Measurements from ENCODE around the gene TMEM59L. TPM values are rescaled to one million over a fixed set of nuclear protein-coding genes. Genes with fewer than 3 reads are reported as not detected.

Gene TMEM59L
- total RNA-seq, 2 donors from 2014 or later: 0.66 to 2.1 TPM

- H3K27ac ChIP-seq: peak overlapping the region; percentile 82 to 97 (median 96)
- no peaks in the 10 kb centered on the region for H3K9me3 ChIP-seq
- H3K4me3 ChIP-seq: peak overlapping the region in 1 of 2 donors; percentile 78
- H3K36me3 ChIP-seq (replicated peaks in 1 of 2; ENCODE audit: insufficient read depth in 1 of 2, low read depth in 2 of 2): no peaks in the 10 kb centered on the region
- H3K4me1 ChIP-seq: peaks cover 27% of the 10 kb centered on the region
- DNase-seq (peak; percentile 97 to 99 (median 98)), ATAC-seq (peak; percentile 90)
- no peaks in the 10 kb centered on the region for H3K27me3 ChIP-seq
- WGBS, 2 donors: 2% methylated on average over 28 to 37 of the region's 44 CpGs
- intact Hi-C loops (cut with DNase I): no loop called here
- no peak for TF ChIP-seq POLR2A (IDR thresholded peaks at IDR 0.05)
- TF ChIP-seq CTCF (IDR thresholded peaks at IDR 0.05): no peak
Measured at GRCh38 chr19:18636183-18636968, 23.7 kb downstream of the TMEM59L start.

GRCh38 chr19:18636969-18637629 lies 24.4 kb downstream of the TMEM59L start, which contains the start of gene KLHL26:
TSS of gene KLHL26 (plus strand) at chr19:18637028. CDS start at chr19:18637055, 27 bp downstream.
- peak within 1 kb of the TSS; percentile 82 to 97 (median 96) for H3K27ac ChIP-seq
- DNase-seq: no peak
- no peaks in the 10 kb centered on the region for H3K27me3 ChIP-seq
- intact Hi-C loops (cut with DNase I): no loop called here
- no peak for TF ChIP-seq CTCF (IDR thresholded peaks at IDR 0.05)
- TF ChIP-seq POLR2A (IDR thresholded peaks at IDR 0.05): peak; percentile 50 to 76 (median 75)
- H3K4me1 ChIP-seq: peaks cover 27% of the 10 kb centered on the region
- no peak for ATAC-seq
- H3K36me3 ChIP-seq (replicated peaks in 1 of 2; ENCODE audit: insufficient read depth in 1 of 2, low read depth in 2 of 2): no peaks in the 10 kb centered on the region
- H3K9me3 ChIP-seq: no peaks in the 10 kb centered on the region
- 3 to 9% methylated on average over 8 to 25 of the region's 47 CpGs for WGBS, 2 donors
- H3K4me3 ChIP-seq: peak within 1 kb of the TSS; percentile 24 to 78

- no peaks in the 10 kb centered on the region for H3K27me3 ChIP-seq
- TF ChIP-seq POLR2A (IDR thresholded peaks at IDR 0.05): no peak
- peak in 4 of 7 experiments; percentile 15 to 34 (median 19) for TF ChIP-seq CTCF (IDR thresholded peaks at IDR 0.05)
- H3K27ac ChIP-seq: peak overlapping the region; percentile 82 to 97 (median 96)
- DNase-seq: peak; percentile 79 to 92 (median 86)
- H3K4me1 ChIP-seq: peaks cover 27% of the 10 kb centered on the region
- no peak overlapping the region for H3K4me3 ChIP-seq
- peak; percentile 57 for ATAC-seq
- H3K36me3 ChIP-seq (replicated peaks in 1 of 2; ENCODE audit: insufficient read depth in 1 of 2, low read depth in 2 of 2): no peaks in the 10 kb centered on the region
- no peaks in the 10 kb centered on the region for H3K9me3 ChIP-seq
- intact Hi-C loops (cut with DNase I): no loop called here
- 12 to 13% methylated on average over 3 of the region's 3 CpGs for WGBS, 2 donors
Measured at GRCh38 chr19:18637673-18638630, 25.3 kb downstream of the TMEM59L start.

- DNase-seq (no peak), ATAC-seq (no peak)
- Histone ChIP-seq H3K27me3 (no peaks in the 10 kb centered on the region), H3K36me3 (replicated peaks in 1 of 2; ENCODE audit: insufficient read depth in 1 of 2, low read depth in 2 of 2) (no peaks in the 10 kb centered on the region), H3K27ac (peak overlapping the region in 1 of 4 donors; percentile 14), H3K4me3 (no peak overlapping the region), H3K9me3 (no peaks in the 10 kb centered on the region), H3K4me1 (peaks cover 23% of the 10 kb centered on the region)
- intact Hi-C loops (cut with DNase I): no loop called here
- no peak for TF ChIP-seq POLR2A (IDR thresholded peaks at IDR 0.05)
- no peak for TF ChIP-seq CTCF (IDR thresholded peaks at IDR 0.05)
- WGBS, 2 donors: 54 to 57% methylated on average over 8 of the region's 8 CpGs
Measured at GRCh38 chr19:18639706-18640243, 27.1 kb downstream of the TMEM59L start.

Measured in body of pancreas (tissue), 4 donors.